SK-N-SH (cell line): ENCODE results near the gene JMJD1C. TPM values are rescaled to one million over a fixed set of nuclear protein-coding genes. Genes with fewer than 3 reads are reported as not detected.

ENCODE experiments used
- CTCF ChIA-PET: fragments of 300-600, 350-600 bp; formaldehyde crosslinking; extraction: SDS; loops from one replicate; lab custom pipeline; 2021; lab: Yijun Ruan, JAX
- POLR2A ChIA-PET: fragments of 350-600 bp; sonication (Branson Sonifier 250); formaldehyde crosslinking; extraction: SDS; loops from one replicate; lab custom pipeline; 2020; ENCODE audit warnings: antibody characterized with exemption, inconsistent platforms; lab: Yijun Ruan, JAX
- DNase-seq: peaks from one replicate; pipeline ENCODE4 v3.0.0; 2012
- H2AFZ ChIP-seq: fragments of 200-600 bp; sonication (generic); 2 replicates; pipeline ENCODE4 v1.8.1; 2016; ENCODE audit warnings: antibody characterized with exemption, mild to moderate bottlenecking, low read depth
- H3F3A ChIP-seq: fragments of 200-600 bp; sonication (generic); replicated peaks from 2 replicates; pipeline ENCODE3; 2016; ENCODE audit warnings: antibody characterized with exemption, mild to moderate bottlenecking; ENCODE audit not compliant: insufficient read depth
- H3K27ac ChIP-seq, 2 experiments: fragments of 200-500 bp in 1 of 2; fragments of 200-600 bp in 1 of 2; sonication (Bioruptor generic) in 1 of 2; sonication (generic), shearing (Covaris generic) in 1 of 2; 2 replicates each; pipeline versions ENCODE4 v1.5.1 to v1.6.1; 2014 to 2016; ENCODE audit warnings: low read depth in 2 of 2, inconsistent platforms in 1 of 2, low read length in 1 of 2, mild to moderate bottlenecking in 1 of 2, mixed read lengths in 1 of 2
- H3K27me3 ChIP-seq: fragments of 200-600 bp; sonication (generic), shearing (Covaris generic); 2 replicates; pipeline ENCODE4 v1.6.1; 2016; ENCODE audit warnings: mixed run types; ENCODE audit not compliant: insufficient read depth
- H3K36me3 ChIP-seq, 2 experiments: fragments of 200-500 bp in 1 of 2; fragments of 200-600 bp in 1 of 2; sonication (Bioruptor generic) in 1 of 2; sonication (generic) in 1 of 2; replicated peaks in 1 of 2; 2 replicates each; pipeline versions ENCODE3 to v1.5.1; 2014 to 2016; ENCODE audit warnings: low read length in 1 of 2, mild to moderate bottlenecking in 1 of 2; ENCODE audit not compliant: insufficient read depth in 2 of 2, control insufficient read depth in 1 of 2
- H3K4me1 ChIP-seq, 2 experiments: fragments of 200-500 bp in 1 of 2; fragments of 200-600 bp in 1 of 2; sonication (Bioruptor generic) in 1 of 2; sonication (generic), shearing (Covaris generic) in 1 of 2; 2 replicates each; pipeline versions ENCODE4 v1.5.1 to v1.6.1; 2014 to 2016; ENCODE audit warnings: low read depth in 1 of 2, low read length in 1 of 2, mixed run types in 1 of 2; ENCODE audit not compliant: insufficient read depth in 2 of 2, control insufficient read depth in 1 of 2
- H3K4me2 ChIP-seq: fragments of 200-600 bp; sonication (generic), shearing (Covaris generic); 2 replicates; pipeline ENCODE4 v1.6.1; 2017; ENCODE audit warnings: mixed run types
- H3K4me3 ChIP-seq, 2 experiments: fragments of 200-500 bp in 1 of 2; fragments of 200-600 bp in 1 of 2; sonication (Bioruptor generic) in 1 of 2; sonication (generic), shearing (Covaris generic) in 1 of 2; 2 replicates each; pipeline versions ENCODE4 v1.5.1 to v1.8.1; 2014 to 2016; ENCODE audit warnings: low read depth in 2 of 2, inconsistent platforms in 1 of 2, low read length in 1 of 2, mild to moderate bottlenecking in 1 of 2, mixed read lengths in 1 of 2, moderate library complexity in 1 of 2
- H3K79me2 ChIP-seq: fragments of 200-600 bp; sonication (generic); 2 replicates; pipeline ENCODE4 v1.8.1; 2017; ENCODE audit warnings: mild to moderate bottlenecking; ENCODE audit not compliant: insufficient read depth
- H3K9ac ChIP-seq: fragments of 200-600 bp; sonication (generic); 2 replicates; pipeline ENCODE4 v1.6.1; 2017; ENCODE audit warnings: mixed run types
- H3K9me2 ChIP-seq: fragments of 200-600 bp; sonication (generic); 2 replicates; pipeline ENCODE4 v1.6.1; 2017; ENCODE audit warnings: mixed run types
- H3K9me3 ChIP-seq: fragments of 200-600 bp; sonication (generic); 2 replicates; pipeline ENCODE4 v1.6.1; 2017; ENCODE audit warnings: mixed run types, mild to moderate bottlenecking, moderate library complexity
- H4K20me1 ChIP-seq: fragments of 200-600 bp; sonication (generic); 2 replicates; pipeline ENCODE4 v1.6.1; 2017; ENCODE audit warnings: mild to moderate bottlenecking, mixed run types; ENCODE audit not compliant: insufficient read depth
- CHD2 ChIP-seq: fragments of 150-350 bp; IDR thresholded peaks from 2 replicates; pipeline ENCODE4 v1.6.1; 2018; ENCODE audit warnings: low read length; ENCODE audit not compliant: partially characterized antibody
- ELF1 ChIP-seq: IDR thresholded peaks from 2 replicates; pipeline ENCODE4 v1.4.0; 2012
- EZH2phosphoT487 ChIP-seq: fragments of 200-600 bp; sonication (generic); IDR thresholded peaks from 2 replicates; pipeline ENCODE4 v1.6.1; 2017; ENCODE audit warnings: low read depth, mixed run types, mild to moderate bottlenecking, antibody characterized with exemption, moderate library complexity, borderline replicate concordance
- FOSL2 ChIP-seq: IDR thresholded peaks from 2 replicates; pipeline ENCODE4 v1.4.0; 2012; ENCODE audit warnings: low read depth, mild to moderate bottlenecking, moderate library complexity, borderline replicate concordance
- FOXM1 ChIP-seq: IDR thresholded peaks from 2 replicates; pipeline ENCODE4 v1.4.0; 2012; ENCODE audit warnings: low read depth, mild to moderate bottlenecking
- GABPA ChIP-seq: IDR thresholded peaks from 2 replicates; pipeline ENCODE4 v1.4.0; 2012; ENCODE audit warnings: low read depth, mild to moderate bottlenecking
- GATA2 ChIP-seq: sonication (generic); formaldehyde crosslinking; IDR thresholded peaks from 2 replicates; pipeline ENCODE4 v1.5.0; 2020; ENCODE audit warnings: mild to moderate bottlenecking, missing genetic modification reagents
- JUND ChIP-seq: IDR thresholded peaks from 2 replicates; pipeline ENCODE4 v1.4.0; 2012
- MXI1 ChIP-seq: IDR thresholded peaks from 2 replicates; pipeline ENCODE4 v1.6.1; 2012; ENCODE audit warnings: mild to moderate bottlenecking, low read depth, low read length, improper control_type of control experiment
- NRF1 ChIP-seq: IDR thresholded peaks from 2 replicates; pipeline ENCODE4 v1.6.1; 2012; ENCODE audit warnings: low read depth, mild to moderate bottlenecking, low read length
- POLR2AphosphoS5 ChIP-seq: IDR thresholded peaks from 2 replicates; pipeline ENCODE4 v1.6.1; 2012; ENCODE audit warnings: low read depth, low read length
- RAD21 ChIP-seq: IDR thresholded peaks from 2 replicates; pipeline ENCODE4 v1.6.1; 2012; ENCODE audit warnings: mild to moderate bottlenecking, low read length
- RCOR1 ChIP-seq: fragments of 150-350 bp; IDR thresholded peaks from 2 replicates; pipeline ENCODE4 v1.6.1; 2017; ENCODE audit warnings: antibody characterized with exemption, low read length
- RFX5 ChIP-seq: IDR thresholded peaks from 2 replicates; pipeline ENCODE4 v1.6.1; 2012; ENCODE audit warnings: mild to moderate bottlenecking, improper control_type of control experiment, low read length
- SIN3A ChIP-seq: IDR thresholded peaks from 2 replicates; pipeline ENCODE4 v1.6.1; 2012; ENCODE audit warnings: low read depth, mild to moderate bottlenecking, low read length, moderate library complexity, borderline replicate concordance
- SMC3 ChIP-seq: IDR thresholded peaks from 2 replicates; pipeline ENCODE4 v1.6.1; 2012; ENCODE audit warnings: low read depth, low read length, improper control_type of control experiment
- TCF12 ChIP-seq: IDR thresholded peaks from 2 replicates; pipeline ENCODE4 v1.4.0; 2012
- WGBS: methylation state at CpG from one replicate; pipeline ENCODE4 v1.1.6; 2017; ENCODE audit warnings: low lambda C conversion rate; 5-methylcytosine and 5-hydroxymethylcytosine counted together
- polyA plus RNA-seq, 3 experiments: library from polyadenylated mRNA; depleted of rRNA; stranded (reverse); fragments of >200 nt; gene quantifications; 2 replicates each; pipeline ENCODE4 v1.2.3, GENCODE V29; 2012
- TF ChIP-seq, protein P1 (sequence below): fragments of 150-350 bp; IDR thresholded peaks from 2 replicates; pipeline ENCODE4 v1.6.1; 2016; ENCODE audit warnings: mild to moderate bottlenecking, low read depth, low read length
- TF ChIP-seq, protein P2 (sequence below): IDR thresholded peaks from 2 replicates; pipeline ENCODE4 v1.4.0; 2012; ENCODE audit warnings: low read depth
- TF ChIP-seq, protein P3 (sequence below): fragments of 150-350 bp; IDR thresholded peaks from 2 replicates; pipeline ENCODE4 v1.6.1; 2017; ENCODE audit warnings: antibody characterized with exemption, low read length, low read depth, borderline replicate concordance
- TF ChIP-seq, protein P4 (sequence below): fragments of 200-600 bp; sonication (generic); IDR thresholded peaks from 2 replicates; pipeline ENCODE4 v1.6.1; 2017; ENCODE audit warnings: antibody characterized with exemption, mild to moderate bottlenecking, moderate library complexity
- TF ChIP-seq, protein P5 (sequence below): IDR thresholded peaks from 2 replicates; pipeline ENCODE4 v1.6.1; 2012; ENCODE audit warnings: mild to moderate bottlenecking, low read depth, low read length, moderate library complexity
- TF ChIP-seq, protein P6 (sequence below): IDR thresholded peaks from 2 replicates; pipeline ENCODE4 v1.4.0; 2012; ENCODE audit warnings: low read depth, borderline replicate concordance

The JMJD1C gene
- polyA plus RNA-seq, 1 of the 3 experiments (the other 2 are of a cell fraction) = 11.7 TPM

DNA sequence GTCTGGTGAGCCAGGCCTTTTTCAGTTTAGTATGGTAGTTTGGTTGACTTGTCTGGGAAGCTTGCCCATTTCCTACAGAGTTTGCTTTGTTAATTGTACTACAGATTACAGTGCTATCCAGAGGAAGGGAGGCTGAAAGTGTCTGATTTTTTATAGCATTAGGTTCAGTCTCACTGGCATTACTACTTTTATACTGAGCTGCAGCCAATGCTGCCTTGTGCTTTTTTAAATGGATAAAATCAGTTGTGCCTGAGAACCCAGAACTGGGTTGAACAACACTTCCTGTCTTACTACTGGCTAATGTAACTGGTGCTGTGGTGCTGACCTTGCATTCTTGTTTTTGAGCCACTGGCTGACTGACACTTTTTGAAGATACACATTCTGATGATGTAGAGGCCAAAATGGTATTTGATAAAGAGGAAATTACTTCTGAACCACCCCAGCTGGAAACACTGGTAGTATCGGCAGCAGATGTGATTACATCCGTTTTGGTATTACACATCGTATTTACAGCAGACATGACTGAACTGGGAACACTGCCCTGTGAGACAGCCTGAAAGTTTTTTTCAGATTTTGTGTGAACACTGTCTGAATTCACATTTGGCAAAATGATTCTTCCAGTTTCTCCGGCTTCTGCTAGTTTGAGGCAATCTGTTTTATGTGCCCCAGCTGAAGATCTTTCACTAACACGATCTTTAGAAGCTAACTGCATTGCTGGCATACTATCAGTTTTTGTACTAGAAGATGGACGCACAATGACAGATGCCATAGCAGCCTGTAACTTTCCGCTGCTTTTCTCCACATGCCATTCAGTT, 258.6 kb downstream of the JMJD1C start:
- Histone ChIP-seq H3K36me3 (peaks cover 45 to 58% of the 10 kb centered on the region in 2 experiments), H3K9me2 (no peaks in the 10 kb centered on the region), H3K4me2 (peak overlapping the region; percentile 68), H3K9ac (peak overlapping the region; percentile 31; the same call in 1 of the 2 replicates), H2AFZ (no peak overlapping the region), H3K27me3 (no peaks in the 10 kb centered on the region), H3F3A (peaks cover 36% of the 10 kb centered on the region), H3K27ac (peak overlapping the region; percentile 85 to 91), H3K9me3 (no peaks in the 10 kb centered on the region), H3K4me1 (peaks cover 34 to 44% of the 10 kb centered on the region in 2 experiments), H3K4me3 (peak overlapping the region; percentile 26 to 32; a peak in 3 of 4 replicates), H4K20me1 (peaks cover 44% of the 10 kb centered on the region), H3K79me2 (peaks cover 87% of the 10 kb centered on the region)
- TF ChIP-seq, protein P1, sequence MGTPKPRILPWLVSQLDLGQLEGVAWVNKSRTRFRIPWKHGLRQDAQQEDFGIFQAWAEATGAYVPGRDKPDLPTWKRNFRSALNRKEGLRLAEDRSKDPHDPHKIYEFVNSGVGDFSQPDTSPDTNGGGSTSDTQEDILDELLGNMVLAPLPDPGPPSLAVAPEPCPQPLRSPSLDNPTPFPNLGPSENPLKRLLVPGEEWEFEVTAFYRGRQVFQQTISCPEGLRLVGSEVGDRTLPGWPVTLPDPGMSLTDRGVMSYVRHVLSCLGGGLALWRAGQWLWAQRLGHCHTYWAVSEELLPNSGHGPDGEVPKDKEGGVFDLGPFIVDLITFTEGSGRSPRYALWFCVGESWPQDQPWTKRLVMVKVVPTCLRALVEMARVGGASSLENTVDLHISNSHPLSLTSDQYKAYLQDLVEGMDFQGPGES = no peak
- TF ChIP-seq CHD2 (no peak), FOXM1 (no peak), FOSL2 (no peak), MXI1 (no peak), TCF12 (peak; percentile 78), RCOR1 (no peak), RAD21 (no peak), JUND (peak; percentile 4; the same call in 1 of the 2 replicates), GABPA (no peak), NRF1 (no peak), RFX5 (no peak), SMC3 (no peak), POLR2AphosphoS5 (peak; percentile 16; the same call in 1 of the 2 replicates), GATA2 (CRISPR knock-in tag) (0 out of 2 replicates have a peak, but pooled peaks have one; percentile 10), SIN3A (peak; percentile 68; the same call in 1 of the 2 replicates), ELF1 (no peak), EZH2phosphoT487 (no peak)
- TF ChIP-seq, protein P2, sequence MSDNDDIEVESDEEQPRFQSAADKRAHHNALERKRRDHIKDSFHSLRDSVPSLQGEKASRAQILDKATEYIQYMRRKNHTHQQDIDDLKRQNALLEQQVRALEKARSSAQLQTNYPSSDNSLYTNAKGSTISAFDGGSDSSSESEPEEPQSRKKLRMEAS = 0 out of 2 replicates have a peak, but pooled peaks have one; percentile 15
- TF ChIP-seq, protein P3, sequence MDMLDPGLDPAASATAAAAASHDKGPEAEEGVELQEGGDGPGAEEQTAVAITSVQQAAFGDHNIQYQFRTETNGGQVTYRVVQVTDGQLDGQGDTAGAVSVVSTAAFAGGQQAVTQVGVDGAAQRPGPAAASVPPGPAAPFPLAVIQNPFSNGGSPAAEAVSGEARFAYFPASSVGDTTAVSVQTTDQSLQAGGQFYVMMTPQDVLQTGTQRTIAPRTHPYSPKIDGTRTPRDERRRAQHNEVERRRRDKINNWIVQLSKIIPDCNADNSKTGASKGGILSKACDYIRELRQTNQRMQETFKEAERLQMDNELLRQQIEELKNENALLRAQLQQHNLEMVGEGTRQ = no peak
- TF ChIP-seq, protein P4, sequence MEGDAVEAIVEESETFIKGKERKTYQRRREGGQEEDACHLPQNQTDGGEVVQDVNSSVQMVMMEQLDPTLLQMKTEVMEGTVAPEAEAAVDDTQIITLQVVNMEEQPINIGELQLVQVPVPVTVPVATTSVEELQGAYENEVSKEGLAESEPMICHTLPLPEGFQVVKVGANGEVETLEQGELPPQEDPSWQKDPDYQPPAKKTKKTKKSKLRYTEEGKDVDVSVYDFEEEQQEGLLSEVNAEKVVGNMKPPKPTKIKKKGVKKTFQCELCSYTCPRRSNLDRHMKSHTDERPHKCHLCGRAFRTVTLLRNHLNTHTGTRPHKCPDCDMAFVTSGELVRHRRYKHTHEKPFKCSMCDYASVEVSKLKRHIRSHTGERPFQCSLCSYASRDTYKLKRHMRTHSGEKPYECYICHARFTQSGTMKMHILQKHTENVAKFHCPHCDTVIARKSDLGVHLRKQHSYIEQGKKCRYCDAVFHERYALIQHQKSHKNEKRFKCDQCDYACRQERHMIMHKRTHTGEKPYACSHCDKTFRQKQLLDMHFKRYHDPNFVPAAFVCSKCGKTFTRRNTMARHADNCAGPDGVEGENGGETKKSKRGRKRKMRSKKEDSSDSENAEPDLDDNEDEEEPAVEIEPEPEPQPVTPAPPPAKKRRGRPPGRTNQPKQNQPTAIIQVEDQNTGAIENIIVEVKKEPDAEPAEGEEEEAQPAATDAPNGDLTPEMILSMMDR = no peak
- TF ChIP-seq, protein P5, sequence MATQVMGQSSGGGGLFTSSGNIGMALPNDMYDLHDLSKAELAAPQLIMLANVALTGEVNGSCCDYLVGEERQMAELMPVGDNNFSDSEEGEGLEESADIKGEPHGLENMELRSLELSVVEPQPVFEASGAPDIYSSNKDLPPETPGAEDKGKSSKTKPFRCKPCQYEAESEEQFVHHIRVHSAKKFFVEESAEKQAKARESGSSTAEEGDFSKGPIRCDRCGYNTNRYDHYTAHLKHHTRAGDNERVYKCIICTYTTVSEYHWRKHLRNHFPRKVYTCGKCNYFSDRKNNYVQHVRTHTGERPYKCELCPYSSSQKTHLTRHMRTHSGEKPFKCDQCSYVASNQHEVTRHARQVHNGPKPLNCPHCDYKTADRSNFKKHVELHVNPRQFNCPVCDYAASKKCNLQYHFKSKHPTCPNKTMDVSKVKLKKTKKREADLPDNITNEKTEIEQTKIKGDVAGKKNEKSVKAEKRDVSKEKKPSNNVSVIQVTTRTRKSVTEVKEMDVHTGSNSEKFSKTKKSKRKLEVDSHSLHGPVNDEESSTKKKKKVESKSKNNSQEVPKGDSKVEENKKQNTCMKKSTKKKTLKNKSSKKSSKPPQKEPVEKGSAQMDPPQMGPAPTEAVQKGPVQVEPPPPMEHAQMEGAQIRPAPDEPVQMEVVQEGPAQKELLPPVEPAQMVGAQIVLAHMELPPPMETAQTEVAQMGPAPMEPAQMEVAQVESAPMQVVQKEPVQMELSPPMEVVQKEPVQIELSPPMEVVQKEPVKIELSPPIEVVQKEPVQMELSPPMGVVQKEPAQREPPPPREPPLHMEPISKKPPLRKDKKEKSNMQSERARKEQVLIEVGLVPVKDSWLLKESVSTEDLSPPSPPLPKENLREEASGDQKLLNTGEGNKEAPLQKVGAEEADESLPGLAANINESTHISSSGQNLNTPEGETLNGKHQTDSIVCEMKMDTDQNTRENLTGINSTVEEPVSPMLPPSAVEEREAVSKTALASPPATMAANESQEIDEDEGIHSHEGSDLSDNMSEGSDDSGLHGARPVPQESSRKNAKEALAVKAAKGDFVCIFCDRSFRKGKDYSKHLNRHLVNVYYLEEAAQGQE = no peak
- TF ChIP-seq, protein P6, sequence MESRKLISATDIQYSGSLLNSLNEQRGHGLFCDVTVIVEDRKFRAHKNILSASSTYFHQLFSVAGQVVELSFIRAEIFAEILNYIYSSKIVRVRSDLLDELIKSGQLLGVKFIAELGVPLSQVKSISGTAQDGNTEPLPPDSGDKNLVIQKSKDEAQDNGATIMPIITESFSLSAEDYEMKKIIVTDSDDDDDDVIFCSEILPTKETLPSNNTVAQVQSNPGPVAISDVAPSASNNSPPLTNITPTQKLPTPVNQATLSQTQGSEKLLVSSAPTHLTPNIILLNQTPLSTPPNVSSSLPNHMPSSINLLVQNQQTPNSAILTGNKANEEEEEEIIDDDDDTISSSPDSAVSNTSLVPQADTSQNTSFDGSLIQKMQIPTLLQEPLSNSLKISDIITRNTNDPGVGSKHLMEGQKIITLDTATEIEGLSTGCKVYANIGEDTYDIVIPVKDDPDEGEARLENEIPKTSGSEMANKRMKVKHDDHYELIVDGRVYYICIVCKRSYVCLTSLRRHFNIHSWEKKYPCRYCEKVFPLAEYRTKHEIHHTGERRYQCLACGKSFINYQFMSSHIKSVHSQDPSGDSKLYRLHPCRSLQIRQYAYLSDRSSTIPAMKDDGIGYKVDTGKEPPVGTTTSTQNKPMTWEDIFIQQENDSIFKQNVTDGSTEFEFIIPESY = no peak
- ChIA-PET POLR2A (no interaction called here), CTCF (interaction anchor here (0.8 to 2.5 kb wide), 4 partner anchors 11 to 513 kb away, joined by 3 to 11 read pairs (median 5); no protein-coding TSS in a partner anchor)
- WGBS = 11% methylated on average over 7 of the region's 7 CpGs
- DNase-seq = peak; percentile 15
